Measurements from ENCODE around the gene CXCL12.

CXCL12 gene

DNA sequence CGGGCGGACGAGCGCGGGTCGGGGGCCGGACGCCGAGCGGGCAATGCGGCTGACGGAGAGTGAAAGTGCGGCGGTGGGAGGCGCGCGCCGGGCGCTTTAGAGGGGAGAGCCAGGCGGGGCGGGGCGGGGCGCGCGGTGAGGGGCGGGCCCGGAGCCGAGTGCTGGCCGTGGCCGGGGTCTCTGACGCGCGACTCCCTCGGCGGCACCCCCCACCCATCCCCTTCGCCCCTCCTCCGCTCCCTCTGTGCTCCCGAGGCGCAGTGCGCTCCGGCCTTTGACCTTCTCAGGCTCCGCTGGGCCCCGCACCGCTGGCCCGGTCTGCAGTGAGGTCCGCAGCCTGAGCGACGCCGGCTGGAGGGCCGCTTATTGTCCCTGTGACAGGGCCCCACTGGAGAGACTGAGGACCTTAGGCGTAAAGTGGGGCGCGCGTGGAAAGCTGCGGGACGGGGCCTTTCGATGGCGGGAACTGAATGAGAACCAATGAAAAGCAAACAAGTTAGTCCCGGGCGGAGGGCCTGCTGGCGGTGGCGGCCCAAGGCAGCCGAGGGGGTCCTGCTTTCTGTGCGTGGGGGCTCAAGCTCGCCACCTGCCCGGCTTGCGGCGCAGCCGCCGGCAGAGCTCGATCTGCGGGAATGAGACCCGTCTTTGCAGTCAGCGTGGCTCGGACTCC, at the start of gene CXCL12:
CXCL12 (minus strand) TSS at position 72 of the 670 bp plus-strand sequence. CDS start 92 bp downstream, outside the sequence.
- no peak for DNase-seq (ENCODE audit: low spot score)

- DNase-seq (ENCODE audit: low spot score), result no peak
These were observed 42.6 kb upstream of the CXCL12 start for GRCh38 chr10:44427479-44427878.

GRCh38 chr10:44427037-44427436, 42.1 kb upstream of the CXCL12 start:
- DNase-seq (ENCODE audit: low spot score), result no peak

- DNase-seq (ENCODE audit: low spot score), result no peak
These were observed 41.5 kb upstream of the CXCL12 start for GRCh38 chr10:44426247-44427034.

GRCh38 chr10:44425466-44425865, 40.6 kb upstream of the CXCL12 start:
- DNase-seq (ENCODE audit: low spot score), result no peak

- DNase-seq (ENCODE audit: low spot score), result no peak
These were observed 40.1 kb upstream of the CXCL12 start for GRCh38 chr10:44424957-44425356.

GRCh38 chr10:44424298-44424697, 39.4 kb upstream of the CXCL12 start:
- DNase-seq (ENCODE audit: low spot score), result no peak

DNA sequence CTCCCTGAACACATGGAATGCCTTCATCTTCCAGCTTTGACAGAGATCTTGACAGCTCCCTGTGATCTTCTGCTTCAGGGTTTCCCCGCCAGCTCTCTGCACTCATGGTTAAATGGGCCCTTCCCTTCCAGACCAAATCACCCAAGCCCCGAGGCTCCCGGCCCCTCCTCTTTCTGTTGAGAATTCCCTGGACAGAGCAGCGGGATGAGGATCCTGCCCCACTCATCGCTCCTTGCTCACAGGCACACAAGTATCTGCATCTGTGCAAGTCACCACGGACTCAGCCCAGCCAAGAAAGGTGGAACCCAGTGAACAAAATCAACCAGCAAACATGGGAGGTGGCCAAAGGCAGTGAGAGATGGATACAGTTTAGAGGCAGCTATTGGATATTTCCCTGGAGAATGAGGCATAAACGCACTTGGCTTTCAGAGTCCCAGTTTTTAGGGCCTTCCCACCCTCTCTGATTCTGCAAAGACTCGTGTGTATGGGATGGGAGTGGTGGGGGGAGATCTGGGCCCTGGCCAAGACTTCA, 37.7 kb upstream of the CXCL12 start:
- DNase-seq (ENCODE audit: low spot score), result peak; percentile 30

DNA sequence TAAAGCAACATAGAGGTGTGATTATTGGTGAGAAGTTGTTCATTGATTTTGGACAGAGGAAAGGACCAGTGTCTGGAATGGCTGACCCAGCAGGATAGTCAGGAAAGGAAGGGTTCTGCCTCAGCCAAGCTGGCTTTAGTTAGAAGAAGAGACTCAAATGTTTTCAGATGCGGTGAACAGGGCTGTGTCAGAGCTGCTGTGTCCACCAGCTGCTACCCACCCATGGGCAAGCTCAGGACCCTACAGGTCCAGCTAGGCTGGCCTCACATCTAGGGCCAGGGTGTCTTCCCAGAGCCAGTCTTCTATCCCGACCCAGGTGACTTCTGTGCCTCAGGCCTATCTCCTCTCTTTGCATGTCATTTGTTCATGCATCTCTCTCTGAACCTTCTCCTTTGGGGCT, 37.3 kb upstream of the CXCL12 start:
- no peak for DNase-seq (ENCODE audit: low spot score)

DNA sequence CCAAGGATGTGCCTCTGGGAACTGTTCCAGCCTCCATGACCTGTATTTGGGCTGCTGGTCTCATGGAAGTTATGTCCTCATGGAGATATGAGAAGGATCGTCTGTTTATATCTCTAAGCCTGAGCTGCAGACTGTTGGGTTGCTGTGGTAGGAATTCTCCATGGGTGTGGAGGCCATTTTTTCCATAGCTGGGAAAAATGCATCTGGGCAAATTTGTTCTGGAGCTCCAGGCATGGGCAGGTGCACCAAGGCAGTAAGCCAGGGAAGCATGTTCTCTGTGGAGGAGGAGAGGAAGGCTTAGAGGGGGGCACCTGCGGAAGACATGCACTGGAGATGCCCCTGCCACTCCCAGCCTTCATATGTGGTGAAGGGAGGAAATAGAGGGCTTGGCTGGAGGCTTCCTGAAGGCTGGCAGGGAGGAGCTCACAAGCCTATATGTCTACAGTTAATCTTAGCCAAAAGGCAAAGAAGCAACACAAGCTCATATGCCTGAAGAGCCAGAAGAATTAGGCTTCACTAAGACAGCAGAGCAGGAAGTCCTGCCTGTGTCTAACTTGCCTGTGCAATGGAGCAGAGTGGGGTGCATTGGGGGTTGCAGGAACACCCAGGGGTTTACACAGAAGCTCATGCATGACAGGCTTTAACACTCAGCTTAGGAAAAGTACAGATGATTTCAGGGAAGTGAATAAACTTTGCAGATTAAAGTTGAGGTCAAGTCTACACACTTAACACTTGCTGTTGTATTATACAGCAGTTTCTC, 35.1 kb upstream of the CXCL12 start:
- no peak for DNase-seq (ENCODE audit: low spot score)

- peak; percentile 1 for DNase-seq (ENCODE audit: low spot score)
These were observed 33.7 kb upstream of the CXCL12 start for GRCh38 chr10:44418637-44419036.

- peak; percentile 1 for DNase-seq (ENCODE audit: low spot score)
These were observed 32.9 kb upstream of the CXCL12 start for GRCh38 chr10:44417761-44418160.

GRCh38 chr10:44416936-44417335, 32.0 kb upstream of the CXCL12 start:
- peak; percentile 5 for DNase-seq (ENCODE audit: low spot score)

- peak; percentile 24 for DNase-seq (ENCODE audit: low spot score)
These were observed 31.3 kb upstream of the CXCL12 start for GRCh38 chr10:44416021-44416771.

- DNase-seq (ENCODE audit: low spot score), result no peak
These were observed 30.2 kb upstream of the CXCL12 start for GRCh38 chr10:44415121-44415520.

DNA sequence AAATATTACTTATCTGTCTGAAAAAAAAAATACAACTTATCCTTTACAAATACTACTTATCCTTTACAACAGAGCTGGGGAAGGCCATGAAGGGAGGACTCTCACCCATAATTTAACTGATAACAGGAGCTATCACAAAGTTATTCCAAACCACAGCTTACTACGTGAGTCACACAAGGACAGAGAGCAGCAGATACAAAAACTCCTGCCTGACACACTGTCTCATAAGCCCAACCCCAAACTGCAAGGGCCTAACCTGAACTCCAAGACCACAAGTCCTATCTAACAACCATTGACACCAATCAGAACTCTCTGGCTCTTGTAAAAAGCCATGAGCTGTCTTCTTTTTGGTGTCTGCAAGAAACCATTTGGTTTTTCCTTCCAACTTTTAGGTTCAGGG, 28.5 kb upstream of the CXCL12 start:
- DNase-seq (ENCODE audit: low spot score), result peak; percentile 0

DNA sequence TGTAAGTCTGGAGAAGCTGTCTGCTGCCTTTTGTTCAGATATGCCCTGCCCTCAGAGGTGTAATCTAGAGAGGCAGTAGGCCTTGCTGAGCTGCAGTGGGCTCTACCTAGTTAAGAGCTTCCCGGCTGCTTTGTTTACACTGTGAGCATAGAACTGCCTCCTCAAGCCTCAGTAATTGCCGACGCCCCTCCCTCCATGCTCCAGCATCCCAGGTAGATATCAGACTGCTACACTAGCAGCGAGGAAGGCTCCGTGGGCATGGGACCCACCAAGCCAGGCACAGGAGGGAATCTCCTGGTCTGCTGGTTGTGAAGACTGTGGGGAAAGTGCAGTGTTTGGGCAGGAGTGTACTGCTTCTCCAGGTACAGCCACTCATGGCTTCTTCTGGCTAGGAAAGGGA, 26.4 kb upstream of the CXCL12 start:
- DNase-seq (ENCODE audit: low spot score), result no peak

GRCh38 chr10:44404741-44405437, 20.0 kb upstream of the CXCL12 start:
- DNase-seq (ENCODE audit: low spot score), result no peak

DNA sequence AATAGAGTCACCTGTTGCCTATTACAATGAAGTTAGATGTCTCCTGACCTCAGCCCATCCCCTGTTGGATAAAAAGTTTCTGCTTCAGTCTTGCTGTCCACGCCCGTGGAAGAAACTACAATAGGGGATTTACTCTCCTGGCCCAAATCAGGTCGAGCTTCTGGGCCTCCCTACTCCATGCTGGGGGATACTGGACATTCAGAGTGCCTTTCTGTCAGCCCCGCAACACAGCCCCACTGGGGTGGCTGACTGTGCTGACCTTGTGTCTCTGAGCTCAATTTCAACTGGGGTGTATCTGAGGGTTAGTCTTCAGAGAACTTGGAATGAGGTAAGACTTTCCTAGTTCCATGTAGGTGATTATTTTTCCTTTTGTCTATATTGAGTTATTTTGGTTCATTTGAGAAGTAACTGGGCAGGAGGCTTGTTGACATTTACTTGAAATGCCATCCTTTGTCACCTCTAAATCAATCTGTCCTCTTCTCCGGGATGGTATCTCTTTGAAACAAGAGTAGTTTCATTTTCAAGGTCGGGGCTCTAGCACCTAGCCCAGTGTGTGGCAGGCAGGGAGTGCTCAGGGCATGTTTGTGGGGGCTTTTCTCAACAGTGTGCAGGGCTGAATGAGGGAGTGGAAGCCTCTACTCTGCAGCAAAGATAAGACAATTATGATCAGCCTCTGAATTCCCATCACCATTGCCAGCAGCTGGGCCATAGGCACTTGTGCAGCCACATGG, 17.7 kb upstream of the CXCL12 start:
- no peak for DNase-seq (ENCODE audit: low spot score)

DNA sequence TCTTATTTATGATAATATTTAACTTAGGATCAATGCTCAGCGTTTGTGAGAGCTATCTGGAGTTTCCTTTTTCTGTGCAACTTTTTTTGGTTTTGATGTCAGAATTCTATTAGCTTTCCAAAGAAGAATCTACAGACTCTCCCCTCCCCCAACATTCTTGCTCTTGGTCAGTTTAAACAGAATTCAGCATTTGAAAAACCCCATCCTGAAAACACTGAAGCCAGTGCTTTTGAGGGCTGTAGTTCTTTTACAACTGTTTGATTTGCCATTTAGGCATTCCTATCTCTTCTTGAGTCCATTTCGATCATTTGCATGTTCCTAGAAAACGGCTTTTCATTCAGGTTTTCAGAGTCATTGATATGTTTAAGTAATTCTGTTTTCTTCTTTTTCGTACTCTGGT, 15.6 kb upstream of the CXCL12 start:
- DNase-seq (ENCODE audit: low spot score), result no peak
